GM23248 (cell line): ENCODE data around the gene RER1.

ENCODE experiments used
- EZH2 ChIP-seq: fragments of 200-600 bp; sonication (generic); IDR thresholded peaks from 2 replicates; pipeline ENCODE4 v1.6.1; 2018; ENCODE audit warnings: antibody characterized with exemption, mild to moderate bottlenecking; ENCODE audit not compliant: insufficient read depth, poor library complexity, severe bottlenecking
- EZH2phosphoT487 ChIP-seq: fragments of 200-600 bp; sonication (generic); IDR thresholded peaks from 2 replicates; pipeline ENCODE4 v1.6.1; 2018; ENCODE audit warnings: antibody characterized with exemption, moderate library complexity, mild to moderate bottlenecking, low read depth; ENCODE audit not compliant: insufficient read depth

GRCh38 chr1:2356911-2357845, 34.5 kb upstream of the RER1 start:
- TF ChIP-seq EZH2: no peak
- no peak for TF ChIP-seq EZH2phosphoT487
